Hepatocyte (in vitro differentiated cells): ENCODE measurements around the gene CEMP1.
"Not testable (repeated sequence)": the region's sequence is repeated elsewhere in the genome, so short reads cannot be mapped to it uniquely, and the experiment has no call there.

ENCODE experiments used
- EZH2 ChIP-seq: fragments of 200-600 bp; sonication (generic); IDR thresholded peaks from 2 replicates; pipeline ENCODE4 v1.6.1; 2016; ENCODE audit warnings: antibody characterized with exemption, mild to moderate bottlenecking, borderline replicate concordance
- TF ChIP-seq, protein P1 (sequence below): fragments of 200-600 bp; sonication (generic); IDR thresholded peaks from 2 replicates; pipeline ENCODE4 v1.5.1; 2016; ENCODE audit warnings: antibody characterized with exemption, mild to moderate bottlenecking; ENCODE audit not compliant: poor library complexity

DNA sequence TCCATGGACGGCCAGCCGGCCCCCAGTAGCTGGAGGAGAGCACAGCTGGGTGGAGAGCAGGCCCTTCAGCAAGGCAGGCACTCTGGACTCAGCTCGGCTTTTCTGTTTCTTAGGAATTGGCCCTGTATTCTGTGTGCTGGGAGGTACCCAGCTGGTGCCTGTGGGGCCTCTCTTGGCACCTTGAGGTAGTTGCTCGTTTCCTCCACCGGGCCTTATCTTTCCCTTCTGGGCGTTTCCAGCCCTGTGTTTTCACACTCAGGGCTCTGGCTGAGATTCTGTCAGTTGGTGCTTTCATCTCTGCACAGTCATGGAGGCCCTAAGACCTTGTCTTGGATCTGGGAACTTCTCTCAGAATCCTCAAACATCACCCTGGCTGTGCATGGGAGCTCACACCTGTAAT is 36.3 kb upstream of the CEMP1 start:
- TF ChIP-seq, protein P1, sequence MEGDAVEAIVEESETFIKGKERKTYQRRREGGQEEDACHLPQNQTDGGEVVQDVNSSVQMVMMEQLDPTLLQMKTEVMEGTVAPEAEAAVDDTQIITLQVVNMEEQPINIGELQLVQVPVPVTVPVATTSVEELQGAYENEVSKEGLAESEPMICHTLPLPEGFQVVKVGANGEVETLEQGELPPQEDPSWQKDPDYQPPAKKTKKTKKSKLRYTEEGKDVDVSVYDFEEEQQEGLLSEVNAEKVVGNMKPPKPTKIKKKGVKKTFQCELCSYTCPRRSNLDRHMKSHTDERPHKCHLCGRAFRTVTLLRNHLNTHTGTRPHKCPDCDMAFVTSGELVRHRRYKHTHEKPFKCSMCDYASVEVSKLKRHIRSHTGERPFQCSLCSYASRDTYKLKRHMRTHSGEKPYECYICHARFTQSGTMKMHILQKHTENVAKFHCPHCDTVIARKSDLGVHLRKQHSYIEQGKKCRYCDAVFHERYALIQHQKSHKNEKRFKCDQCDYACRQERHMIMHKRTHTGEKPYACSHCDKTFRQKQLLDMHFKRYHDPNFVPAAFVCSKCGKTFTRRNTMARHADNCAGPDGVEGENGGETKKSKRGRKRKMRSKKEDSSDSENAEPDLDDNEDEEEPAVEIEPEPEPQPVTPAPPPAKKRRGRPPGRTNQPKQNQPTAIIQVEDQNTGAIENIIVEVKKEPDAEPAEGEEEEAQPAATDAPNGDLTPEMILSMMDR, result not testable (repeated sequence)
- TF ChIP-seq EZH2, result not testable (repeated sequence)
